Esophagus squamous epithelium (tissue), 5 donors: ENCODE data around the gene STEAP1. TPM values are rescaled to one million over a fixed set of nuclear protein-coding genes. Genes with fewer than 3 reads are reported as not detected.
"Not testable (repeated sequence)": the region's sequence is repeated elsewhere in the genome, so short reads cannot be mapped to it uniquely, and the experiment has no call there.

Experiments
- DNase-seq: peaks from one replicate; lab custom pipeline; 2025; lab: John Stamatoyannopoulos, UW
- H3K27ac ChIP-seq, 4 donors: fragments of 200-600 bp; sonication (generic); one replicate each; pipeline ENCODE4 v1.5.1; 2016 to 2019; ENCODE audit warnings: mild to moderate bottlenecking in 1 of 4
- H3K27me3 ChIP-seq, 4 donors: fragments of 200-600 bp; sonication (generic); 1 replicate in 3 of 4; 2 replicates in 1 of 4; pipeline versions ENCODE4 v1.5.1 to v1.6.0; 2017 to 2021; ENCODE audit warnings: antibody characterized with exemption in 1 of 4
- H3K36me3 ChIP-seq, 3 donors: fragments of 200-600 bp; sonication (generic); one replicate each; pipeline ENCODE4 v1.5.1; 2016 to 2019
- H3K4me1 ChIP-seq, 3 donors: fragments of 200-600 bp; sonication (generic); one replicate each; pipeline ENCODE4 v1.5.1; 2017 to 2019
- H3K4me3 ChIP-seq, 4 donors: fragments of 200-600 bp; sonication (generic); 1 replicate in 3 of 4; 2 replicates in 1 of 4; pipeline ENCODE4 v1.5.1; 2016 to 2019; ENCODE audit warnings: mild to moderate bottlenecking in 2 of 4, moderate library complexity in 1 of 4
- H3K9me3 ChIP-seq, 3 donors: fragments of 200-600 bp; sonication (generic); one replicate each; pipeline ENCODE4 v1.5.1; 2016 to 2019
- POLR2A ChIP-seq, 4 donors: fragments of 450-650 bp; IDR thresholded peaks; one replicate each; pipeline ENCODE4 v1.6.1; 2017; ENCODE audit warnings: antibody characterized with exemption in 4 of 4, mild to moderate bottlenecking in 4 of 4, moderate library complexity in 3 of 4
- WGBS, 2 donors: methylation state at CpG; one replicate each; pipeline ENCODE4 v1.1.5; 2018; 5-methylcytosine and 5-hydroxymethylcytosine counted together
- intact Hi-C: fragments of 100-400 bp; cut with DNase I; formaldehyde crosslinking; loops from one replicate; pipeline ENCODE4 v1.15.0; 2022
- total RNA-seq, 4 donors: library from RNA; depleted of rRNA; stranded (reverse); fragments of >200 nt; gene quantifications; one replicate each; pipeline ENCODE4 v1.1.0, GENCODE V29; 2016
- TF ChIP-seq, protein P1 (sequence below), 6 experiments: fragments of 450-650 bp in 4 of 6; fragments of 200-600 bp in 2 of 6; sonication (generic) in 2 of 6; IDR thresholded peaks; one replicate each; pipeline ENCODE4 v1.5.1; 2016 to 2019; ENCODE audit warnings: antibody characterized with exemption in 6 of 6, mild to moderate bottlenecking in 4 of 6, moderate library complexity in 4 of 6
- donor health status: DM: yes; HTN: yes; CAD: no.

The STEAP1 gene
- 10 to 100 TPM; 15.6 to 28.1 (median 21.7) TPM for total RNA-seq

GRCh38 chr7:90153943-90154771, at the start of gene STEAP1:
Gene STEAP1 (plus strand): TSS chr7:90154469. CDS start chr7:90159789, 5,320 bp downstream.
- Histone ChIP-seq H3K4me3 (peak within 1 kb of the TSS; percentile 46 to 67 (median 64)), H3K27ac (peak within 1 kb of the TSS; percentile 80 to 83 (median 82)), H3K4me1 (peaks cover 0 to 44% (median 0%) of the 10 kb centered on the region in 3 donors)
- peak; percentile 26 for DNase-seq
- not testable (repeated sequence) for H3K27me3 ChIP-seq, H3K36me3 ChIP-seq, H3K9me3 ChIP-seq
- intact Hi-C loops: loop anchor here (5.0 to 10.0 kb wide), 3 partner anchors 91 to 271 kb away; partner anchors contain the start of gene CFAP69
- 9 to 18% methylated on average over 14 to 22 of the region's 58 CpGs for WGBS, 2 donors
- TF ChIP-seq, protein P1, sequence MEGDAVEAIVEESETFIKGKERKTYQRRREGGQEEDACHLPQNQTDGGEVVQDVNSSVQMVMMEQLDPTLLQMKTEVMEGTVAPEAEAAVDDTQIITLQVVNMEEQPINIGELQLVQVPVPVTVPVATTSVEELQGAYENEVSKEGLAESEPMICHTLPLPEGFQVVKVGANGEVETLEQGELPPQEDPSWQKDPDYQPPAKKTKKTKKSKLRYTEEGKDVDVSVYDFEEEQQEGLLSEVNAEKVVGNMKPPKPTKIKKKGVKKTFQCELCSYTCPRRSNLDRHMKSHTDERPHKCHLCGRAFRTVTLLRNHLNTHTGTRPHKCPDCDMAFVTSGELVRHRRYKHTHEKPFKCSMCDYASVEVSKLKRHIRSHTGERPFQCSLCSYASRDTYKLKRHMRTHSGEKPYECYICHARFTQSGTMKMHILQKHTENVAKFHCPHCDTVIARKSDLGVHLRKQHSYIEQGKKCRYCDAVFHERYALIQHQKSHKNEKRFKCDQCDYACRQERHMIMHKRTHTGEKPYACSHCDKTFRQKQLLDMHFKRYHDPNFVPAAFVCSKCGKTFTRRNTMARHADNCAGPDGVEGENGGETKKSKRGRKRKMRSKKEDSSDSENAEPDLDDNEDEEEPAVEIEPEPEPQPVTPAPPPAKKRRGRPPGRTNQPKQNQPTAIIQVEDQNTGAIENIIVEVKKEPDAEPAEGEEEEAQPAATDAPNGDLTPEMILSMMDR (IDR thresholded peaks at IDR 0.05): peak; percentile 78 to 94 (median 88)
- TF ChIP-seq POLR2A (IDR thresholded peaks at IDR 0.05): peak in 1 of 4 donors; percentile 50

DNA sequence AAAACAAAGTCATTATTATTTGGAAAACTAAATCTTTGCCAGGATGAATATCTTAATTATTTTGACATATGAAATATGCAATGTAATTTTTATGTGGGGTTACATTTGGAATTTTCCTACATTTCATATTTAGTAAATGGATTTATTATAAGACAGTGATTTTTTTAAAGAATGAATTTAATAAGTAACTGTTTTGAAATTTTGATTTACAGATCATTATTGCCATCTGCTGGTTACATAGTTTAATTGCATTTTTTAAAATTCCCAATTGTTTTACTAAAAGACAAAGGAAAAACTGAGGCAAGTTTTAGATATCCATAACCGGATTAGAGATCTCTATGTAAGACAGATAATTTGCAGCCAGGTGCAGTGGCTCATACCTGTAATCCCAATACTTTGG, 39.3 kb upstream of the STEAP1 start:
- Histone ChIP-seq H3K4me1 (peaks cover 0 to 18% (median 5%) of the 10 kb centered on the region in 3 donors), H3K27me3 (peaks cover 0 to 23% (median 0%) of the 10 kb centered on the region in 4 donors)
- intact Hi-C loops, H3K36me3 ChIP-seq, DNase-seq, H3K27ac ChIP-seq, H3K4me3 ChIP-seq, H3K9me3 ChIP-seq: not testable (repeated sequence)
- TF ChIP-seq, protein P1 (IDR thresholded peaks at IDR 0.05): peak in 2 of 6 experiments; percentile 7 to 27
- WGBS, 2 donors: 9% methylated on average over 1 of the region's 1 CpG; no CpG with 5 or more reads in 1 of the 2 donors

DNA sequence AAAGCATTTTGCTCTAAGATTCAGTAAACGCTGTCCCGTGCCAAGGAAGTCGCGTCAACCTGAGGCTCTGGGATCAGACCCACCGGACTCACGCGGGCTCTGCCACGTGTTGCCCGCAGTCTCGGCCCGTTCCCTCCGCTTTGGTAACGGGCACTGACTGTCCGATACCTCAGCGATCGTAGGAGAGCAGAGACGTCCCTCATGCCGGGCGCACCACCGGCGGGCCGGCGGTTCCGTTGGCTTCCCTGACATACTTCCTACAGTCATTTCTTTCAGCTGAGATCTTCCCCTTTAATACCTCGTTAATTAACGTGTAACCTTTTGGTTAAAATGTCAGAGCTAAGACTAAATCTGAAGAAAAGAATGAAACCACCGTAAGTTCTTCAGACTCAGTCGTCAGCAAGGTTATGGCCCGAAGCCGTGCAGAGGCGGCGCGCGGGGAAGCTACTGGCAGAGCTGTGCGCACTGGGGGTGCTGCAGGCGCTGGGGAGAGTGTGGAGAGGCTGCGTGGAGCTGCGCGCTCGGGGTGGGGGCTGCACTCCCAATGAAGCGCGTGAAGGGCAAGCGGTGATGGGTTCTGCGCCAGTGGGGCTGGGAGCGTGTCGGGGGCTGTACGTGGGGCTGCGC, 35.6 kb upstream of the STEAP1 start:
- Histone ChIP-seq H3K27me3 (peaks cover 0 to 27% (median 0%) of the 10 kb centered on the region in 4 donors), H3K4me3 (peak overlapping the region; percentile 26 to 64 (median 46)), H3K4me1 (peaks cover 0 to 20% (median 5%) of the 10 kb centered on the region in 3 donors)
- 3% methylated on average over 8 to 37 of the region's 48 CpGs for WGBS, 2 donors
- H3K36me3 ChIP-seq, intact Hi-C loops, H3K27ac ChIP-seq, H3K9me3 ChIP-seq, DNase-seq: not testable (repeated sequence)

- H3K4me3 ChIP-seq: peak overlapping the region; percentile 26 to 64 (median 46)
- H3K4me1 ChIP-seq: peaks cover 0 to 20% (median 5%) of the 10 kb centered on the region in 3 donors
- intact Hi-C loops: no loop called here
- no peaks in the 10 kb centered on the region for H3K36me3 ChIP-seq
- H3K27me3 ChIP-seq: peaks cover 0 to 27% (median 0%) of the 10 kb centered on the region in 4 donors
- H3K27ac ChIP-seq: no peak overlapping the region
- DNase-seq: no peak
- WGBS, 2 donors: 0 to 10% methylated on average over 2 to 9 of the region's 58 CpGs
- no peaks in the 10 kb centered on the region for H3K9me3 ChIP-seq
- TF ChIP-seq, protein P1 (IDR thresholded peaks at IDR 0.05): no peak
- no peak for TF ChIP-seq POLR2A (IDR thresholded peaks at IDR 0.05)
Measured at GRCh38 chr7:90119178-90119971, 34.9 kb upstream of the STEAP1 start.

DNA sequence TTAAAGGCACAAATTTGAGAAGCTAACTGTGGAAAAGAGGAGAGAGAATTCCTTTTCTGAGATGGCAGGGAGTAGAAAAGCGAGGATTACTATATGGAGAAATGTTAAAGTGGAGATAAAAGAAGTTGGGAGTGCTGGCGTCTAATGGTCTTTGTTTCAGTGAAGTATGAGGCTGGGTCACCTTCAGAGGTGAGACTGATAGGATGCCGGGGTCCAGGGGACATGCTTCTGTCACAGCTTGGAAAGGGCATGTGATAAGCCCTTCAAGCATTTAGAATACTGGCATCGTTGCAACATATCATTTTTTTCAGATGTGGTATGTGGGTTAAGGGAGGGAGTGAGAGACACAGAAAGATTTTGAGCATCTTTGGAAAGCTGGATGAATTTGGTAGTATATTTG, 34.1 kb upstream of the STEAP1 start:
- DNase-seq, H3K36me3 ChIP-seq, H3K4me3 ChIP-seq, H3K27ac ChIP-seq, H3K9me3 ChIP-seq, intact Hi-C loops: not testable (repeated sequence)
- Histone ChIP-seq H3K4me1 (peaks cover 0 to 20% (median 5%) of the 10 kb centered on the region in 3 donors), H3K27me3 (peaks cover 0 to 27% (median 0%) of the 10 kb centered on the region in 4 donors)
- 41 to 58% methylated on average over 4 of the region's 4 CpGs for WGBS, 2 donors

- DNase-seq, H3K4me3 ChIP-seq, H3K4me1 ChIP-seq, intact Hi-C loops, H3K27ac ChIP-seq, H3K9me3 ChIP-seq, H3K36me3 ChIP-seq, H3K27me3 ChIP-seq: not testable (repeated sequence)
- 39 to 90% methylated on average over 1 to 8 of the region's 8 CpGs for WGBS, 2 donors
Measured at GRCh38 chr7:90131746-90132145, 22.5 kb upstream of the STEAP1 start.

GRCh38 chr7:90147079-90147960, 6.9 kb upstream of the STEAP1 start:
- H3K27ac ChIP-seq, H3K4me3 ChIP-seq, H3K36me3 ChIP-seq, H3K9me3 ChIP-seq, intact Hi-C loops, DNase-seq, H3K4me1 ChIP-seq, H3K27me3 ChIP-seq: not testable (repeated sequence)
- 78 to 86% methylated on average over 9 to 12 of the region's 14 CpGs for WGBS, 2 donors
